Neuronal stem cell (in vitro differentiated cells): ENCODE measurements around the gene FNDC1.

ENCODE experiments used
- DNase-seq: peaks from one replicate; pipeline ENCODE4 v3.0.0-alpha.2; 2013; ENCODE audit warnings: low spot score
- H2AFZ ChIP-seq: one replicate; pipeline ENCODE4 v1.6.1; 2013; ENCODE audit warnings: mild to moderate bottlenecking, low read length, inconsistent platforms
- H2AK5ac ChIP-seq: 2 replicates; pipeline ENCODE4 v1.6.1; 2013; ENCODE audit warnings: low read depth, mild to moderate bottlenecking, inconsistent platforms, low read length, moderate library complexity, mixed read lengths
- H2BK120ac ChIP-seq: 2 replicates; pipeline ENCODE4 v1.6.1; 2013; ENCODE audit warnings: low read depth, mild to moderate bottlenecking, inconsistent platforms, low read length, moderate library complexity, mixed read lengths
- H2BK12ac ChIP-seq: one replicate; pipeline ENCODE4 v1.6.1; 2013; ENCODE audit warnings: low read length, inconsistent platforms
- H2BK15ac ChIP-seq: 2 replicates; pipeline ENCODE4 v1.6.1; 2013; ENCODE audit warnings: mild to moderate bottlenecking, low read length, inconsistent platforms, mixed read lengths
- H2BK5ac ChIP-seq: one replicate; pipeline ENCODE4 v1.6.1; 2013; ENCODE audit warnings: inconsistent platforms, mild to moderate bottlenecking, low read length, moderate library complexity
- H3K14ac ChIP-seq: one replicate; pipeline ENCODE4 v1.6.1; 2013; ENCODE audit warnings: low read length, inconsistent platforms
- H3K18ac ChIP-seq: 2 replicates; pipeline ENCODE4 v1.6.1; 2013; ENCODE audit warnings: low read length, inconsistent platforms
- H3K23ac ChIP-seq: 2 replicates; pipeline ENCODE4 v1.6.1; 2013; ENCODE audit warnings: low read depth, mild to moderate bottlenecking, mixed read lengths, low read length, inconsistent platforms; ENCODE audit not compliant: poor library complexity
- H3K27ac ChIP-seq: replicated peaks from 3 replicates; pipeline ENCODE4 v1.5.1; 2013; ENCODE audit warnings: low read length, inconsistent platforms
- H3K27me3 ChIP-seq, 3 experiments: 2 replicates each; pipeline ENCODE4 v1.6.1; 2013; ENCODE audit warnings: low read length in 3 of 3, mild to moderate bottlenecking in 2 of 3, inconsistent platforms in 1 of 3, low read depth in 1 of 3, mixed read lengths in 1 of 3, moderate library complexity in 1 of 3; ENCODE audit not compliant: control insufficient read depth in 3 of 3, insufficient read depth in 3 of 3
- H3K36me3 ChIP-seq, 2 donors: replicated peaks in 1 of 2; 2 replicates each; pipeline ENCODE4 v1.6.1; 2013; ENCODE audit warnings: low read length in 2 of 2; ENCODE audit not compliant: control insufficient read depth in 2 of 2, insufficient read depth in 2 of 2
- H3K4ac ChIP-seq: 2 replicates; pipeline ENCODE4 v1.6.1; 2013; ENCODE audit warnings: inconsistent platforms, mild to moderate bottlenecking, low read length, moderate library complexity
- H3K4me1 ChIP-seq, 2 donors: 1 replicate in 1 of 2; 2 replicates in 1 of 2; pipeline ENCODE4 v1.6.1; 2013; ENCODE audit warnings: low read length in 2 of 2, low read depth in 1 of 2; ENCODE audit not compliant: control insufficient read depth in 2 of 2, insufficient read depth in 1 of 2
- H3K4me2 ChIP-seq: one replicate; pipeline ENCODE4 v1.6.1; 2013; ENCODE audit warnings: mild to moderate bottlenecking, low read length, inconsistent platforms; ENCODE audit not compliant: insufficient read depth, poor library complexity, severe bottlenecking
- H3K4me3 ChIP-seq, 2 donors: 2 replicates each; pipeline ENCODE4 v1.5.1; 2013; ENCODE audit warnings: low read length in 2 of 2, mild to moderate bottlenecking in 2 of 2, inconsistent platforms in 1 of 2, moderate library complexity in 1 of 2
- H3K79me1 ChIP-seq: one replicate; pipeline ENCODE4 v1.6.1; 2013; ENCODE audit warnings: low read depth, mild to moderate bottlenecking, inconsistent platforms, low read length, moderate library complexity
- H3K9ac ChIP-seq: one replicate; pipeline ENCODE4 v1.6.1; 2013; ENCODE audit warnings: mild to moderate bottlenecking, low read depth, low read length, inconsistent platforms; ENCODE audit not compliant: poor library complexity
- H3K9me3 ChIP-seq, 2 donors: replicated peaks in 1 of 2; 2 replicates each; pipeline versions ENCODE3 to v1.6.1; 2013; ENCODE audit warnings: low read length in 2 of 2, mild to moderate bottlenecking in 2 of 2, inconsistent platforms in 1 of 2, low read depth in 1 of 2, mixed read lengths in 1 of 2, moderate library complexity in 1 of 2; ENCODE audit not compliant: control insufficient read depth in 2 of 2, insufficient read depth in 1 of 2
- H4K8ac ChIP-seq: one replicate; pipeline ENCODE4 v1.6.1; 2013; ENCODE audit warnings: low read depth, mild to moderate bottlenecking, inconsistent platforms, low read length, moderate library complexity
- H4K91ac ChIP-seq: one replicate; pipeline ENCODE4 v1.6.1; 2013; ENCODE audit warnings: low read length, low read depth, mild to moderate bottlenecking, inconsistent platforms; ENCODE audit not compliant: poor library complexity
- WGBS, 2 donors: extraction: QIAGEN DNeasy Blood & Tissue Kit; methylation state at CpG; one replicate each; pipeline ENCODE4 v1.1.7; 2013; ENCODE audit warnings: missing lambda C conversion rate in 2 of 2, mixed read lengths in 1 of 2; ENCODE audit not compliant: insufficient read length in 2 of 2, insufficient replicate concordance in 1 of 2; ENCODE audit errors: extremely low coverage in 2 of 2; 5-methylcytosine and 5-hydroxymethylcytosine counted together

Gene FNDC1

DNA sequence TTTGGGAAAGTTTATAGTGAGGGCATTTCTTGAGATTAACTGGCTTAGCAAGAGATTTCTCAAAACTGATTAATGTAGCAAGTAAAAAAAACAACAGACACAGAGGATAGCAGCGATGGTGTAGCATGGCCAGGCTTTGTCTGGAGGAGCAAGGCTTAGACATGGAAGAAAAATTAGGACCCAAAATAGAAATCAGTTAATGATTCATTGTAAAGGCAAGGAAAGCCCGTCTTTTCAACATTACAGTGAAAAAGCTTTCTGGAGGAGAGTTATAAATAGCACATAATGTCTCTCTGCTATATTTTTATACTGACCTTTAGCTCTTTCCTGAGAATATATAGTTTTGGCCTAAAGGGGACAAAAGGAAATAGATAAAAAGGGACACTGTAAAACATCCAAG, 45.1 kb downstream of the FNDC1 start:
- Histone ChIP-seq H3K79me1 (no peaks in the 10 kb centered on the region), H3K4me1 (peaks cover 0 to 9% of the 10 kb centered on the region in 2 donors), H2AFZ (no peak overlapping the region), H3K23ac (no peak overlapping the region), H2BK5ac (no peak overlapping the region), H3K18ac (no peak overlapping the region), H4K91ac (no peak overlapping the region), H4K8ac (no peak overlapping the region), H2BK12ac (no peak overlapping the region), H3K4ac (no peak overlapping the region), H3K4me2 (no peak overlapping the region), H3K4me3 (no peak overlapping the region), H3K9ac (no peak overlapping the region), H3K27me3 (peaks cover 0 to 5% (median 0%) of the 10 kb centered on the region in 3 experiments), H2BK15ac (no peak overlapping the region), H2AK5ac (no peak overlapping the region), H3K9me3 (no peaks in the 10 kb centered on the region), H3K36me3 (no peaks in the 10 kb centered on the region), H2BK120ac (no peak overlapping the region), H3K14ac (no peak overlapping the region), H3K27ac (no peak overlapping the region)
- no CpG with 5 or more reads among the region's 2 CpGs for WGBS, 2 donors
- no peak for DNase-seq

DNA sequence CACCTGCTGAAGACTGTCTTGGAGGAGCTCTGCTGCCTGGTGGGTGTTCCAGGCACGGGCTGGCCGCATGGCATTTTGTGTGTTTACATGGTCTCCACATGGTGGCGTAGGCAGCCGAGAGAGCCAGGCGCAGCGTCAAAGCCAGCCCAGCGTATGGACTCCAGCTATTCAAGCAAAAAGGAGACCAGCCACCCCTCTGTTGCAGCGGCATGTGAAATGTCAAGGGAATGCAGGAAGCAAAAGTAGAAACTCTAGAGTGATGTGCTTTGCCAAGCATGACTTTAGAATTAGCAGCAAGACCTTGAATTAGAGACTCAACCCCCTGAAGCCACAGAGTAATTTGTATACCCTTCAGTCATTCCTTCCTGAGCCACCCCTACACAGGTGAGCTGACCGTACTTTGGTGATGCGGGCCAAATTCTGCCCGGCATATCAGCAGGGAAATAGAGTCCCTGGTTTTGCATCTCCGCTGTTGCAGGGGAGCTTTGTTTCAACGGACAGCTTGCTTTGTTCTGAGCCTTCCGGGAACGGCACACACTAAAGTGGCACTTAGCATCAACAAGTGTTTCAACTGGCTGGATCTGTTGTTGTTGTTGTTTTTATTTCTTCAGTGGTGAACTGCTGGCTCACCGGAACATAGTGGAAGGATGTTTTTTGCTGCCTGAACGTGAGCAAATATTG, 48.5 kb downstream of the FNDC1 start:
- no peak for DNase-seq
- Histone ChIP-seq H3K4ac (no peak overlapping the region), H3K23ac (no peak overlapping the region), H4K8ac (no peak overlapping the region), H3K4me2 (no peak overlapping the region), H2AFZ (no peak overlapping the region), H3K4me1 (peaks cover 0 to 5% of the 10 kb centered on the region in 2 donors), H3K4me3 (no peak overlapping the region), H3K36me3 (no peaks in the 10 kb centered on the region), H3K27me3 (peaks cover 0 to 5% (median 0%) of the 10 kb centered on the region in 3 experiments), H2BK12ac (no peak overlapping the region), H2BK5ac (no peak overlapping the region), H4K91ac (no peak overlapping the region), H2AK5ac (no peak overlapping the region), H3K27ac (no peak overlapping the region), H3K9ac (no peak overlapping the region), H2BK120ac (no peak overlapping the region), H2BK15ac (no peak overlapping the region), H3K18ac (no peak overlapping the region), H3K14ac (no peak overlapping the region), H3K79me1 (no peaks in the 10 kb centered on the region), H3K9me3 (no peaks in the 10 kb centered on the region)
- no CpG with 5 or more reads among the region's 17 CpGs for WGBS, 2 donors

DNA sequence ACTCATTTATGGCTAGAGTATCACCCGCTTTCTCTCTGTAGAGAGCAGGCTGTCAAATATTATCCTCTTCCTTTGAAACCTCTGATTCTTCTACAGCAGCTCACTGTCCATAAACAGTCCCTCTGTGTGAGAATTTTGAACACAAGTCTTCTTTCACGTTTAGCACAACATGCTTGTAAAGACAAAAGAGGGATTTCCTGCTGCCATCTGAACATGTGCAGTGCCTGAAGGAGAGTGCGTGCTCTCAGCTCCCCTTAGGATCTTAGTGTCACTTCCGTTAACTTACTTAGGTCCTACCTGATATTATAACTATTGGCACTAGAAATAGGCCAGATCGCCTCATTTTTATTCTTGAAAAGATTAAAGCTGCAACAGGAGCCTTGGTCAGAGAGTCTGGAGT, 50.9 kb downstream of the FNDC1 start:
- Histone ChIP-seq H3K4me2 (no peak overlapping the region), H2BK120ac (no peak overlapping the region), H3K4ac (no peak overlapping the region), H3K9me3 (no peaks in the 10 kb centered on the region), H3K4me1 (no peaks in the 10 kb centered on the region), H2AK5ac (no peak overlapping the region), H2AFZ (no peak overlapping the region), H3K79me1 (no peaks in the 10 kb centered on the region), H3K27me3 (no peaks in the 10 kb centered on the region), H2BK15ac (no peak overlapping the region), H4K91ac (no peak overlapping the region), H3K23ac (no peak overlapping the region), H3K18ac (no peak overlapping the region), H3K9ac (no peak overlapping the region), H3K14ac (no peak overlapping the region), H4K8ac (no peak overlapping the region), H3K36me3 (no peaks in the 10 kb centered on the region), H3K27ac (no peak overlapping the region), H2BK12ac (no peak overlapping the region), H2BK5ac (no peak overlapping the region), H3K4me3 (no peak overlapping the region)
- no peak for DNase-seq
- no CpG with 5 or more reads among the region's 5 CpGs for WGBS, 2 donors

DNA sequence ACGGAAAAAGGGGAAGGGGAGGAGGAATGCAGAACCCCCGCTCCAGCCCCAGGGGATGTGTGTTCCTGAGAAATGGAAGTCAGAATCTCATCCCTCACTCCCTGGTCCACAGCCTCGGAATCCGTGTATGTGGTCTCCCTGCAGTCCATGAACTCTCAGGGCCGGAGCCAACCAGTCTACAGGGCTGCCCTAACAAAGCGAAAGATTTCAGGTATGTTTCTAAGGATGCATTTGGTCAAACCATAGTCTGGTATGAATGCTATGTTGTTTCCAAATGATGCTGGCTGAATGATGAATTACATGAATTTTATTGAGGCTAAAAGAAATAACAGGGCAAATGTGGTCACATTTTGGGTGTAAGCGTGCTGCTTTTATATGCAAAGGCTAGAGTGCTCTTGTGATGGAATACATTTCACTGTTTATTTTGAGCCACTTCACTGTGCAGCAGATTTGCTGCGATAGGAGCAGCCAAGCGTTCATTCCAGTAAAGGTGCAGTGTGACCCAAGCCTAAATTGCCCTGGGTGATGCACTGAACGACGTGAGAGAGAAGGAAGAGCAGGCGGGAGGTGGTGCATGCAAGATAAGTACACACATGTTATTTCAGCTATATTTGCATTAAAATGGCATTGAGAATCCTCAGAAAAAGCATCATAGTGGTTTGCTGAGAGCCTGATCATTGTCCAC, 52.4 kb downstream of the FNDC1 start:
- Histone ChIP-seq H4K91ac (no peak overlapping the region), H4K8ac (no peak overlapping the region), H3K4me2 (no peak overlapping the region), H3K79me1 (no peaks in the 10 kb centered on the region), H3K4me1 (no peaks in the 10 kb centered on the region), H2BK15ac (no peak overlapping the region), H2AFZ (no peak overlapping the region), H3K9ac (no peak overlapping the region), H2BK120ac (no peak overlapping the region), H3K27ac (no peak overlapping the region), H3K14ac (no peak overlapping the region), H3K9me3 (no peaks in the 10 kb centered on the region), H3K18ac (no peak overlapping the region), H3K23ac (no peak overlapping the region), H2BK5ac (no peak overlapping the region), H2BK12ac (no peak overlapping the region), H2AK5ac (no peak overlapping the region), H3K4me3 (no peak overlapping the region), H3K36me3 (no peaks in the 10 kb centered on the region), H3K4ac (no peak overlapping the region), H3K27me3 (no peaks in the 10 kb centered on the region)
- no CpG with 5 or more reads among the region's 12 CpGs for WGBS, 2 donors
- DNase-seq, result no peak
